GM12892 (cell line): ENCODE measurements around the gene AXDND1.

Experiments
- POLR2A ChIP-seq: IDR thresholded peaks from 2 replicates; pipeline ENCODE4 v1.6.1; 2011; ENCODE audit warnings: low read depth, low read length, control low read depth
- POLR2AphosphoS5 ChIP-seq: IDR thresholded peaks from 2 replicates; pipeline ENCODE4 v1.6.1; 2011; ENCODE audit warnings: low read depth, low read length, control low read depth
- TAF1 ChIP-seq: IDR thresholded peaks from 2 replicates; pipeline ENCODE4 v1.6.1; 2011; ENCODE audit warnings: low read depth, mild to moderate bottlenecking, control low read depth, low read length, borderline replicate concordance

DNA sequence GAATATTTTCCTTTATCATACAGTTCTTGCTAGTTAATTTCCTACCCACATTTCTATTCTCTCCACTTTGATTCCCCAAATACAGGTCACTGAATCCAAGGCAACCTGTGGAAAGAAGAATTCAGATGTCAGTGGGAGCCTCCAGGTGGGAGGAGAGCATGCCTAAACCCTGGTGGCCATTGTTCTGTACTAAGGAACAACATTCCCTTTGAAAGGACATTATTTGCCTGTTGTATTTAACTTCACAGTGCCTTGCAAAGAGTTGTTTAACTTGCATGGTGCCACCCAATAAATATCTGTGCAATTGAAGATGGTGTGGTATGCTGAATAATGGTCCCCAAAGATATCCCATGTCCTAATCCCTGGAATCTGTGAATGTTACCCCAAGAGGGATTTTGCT is 188.7 kb downstream of the AXDND1 start:
- TF ChIP-seq POLR2A = no peak
- TF ChIP-seq POLR2AphosphoS5 = no peak
- no peak for TF ChIP-seq TAF1
